Activated CD8-positive, alpha-beta T cell treated with anti-CD3 and anti-CD28 coated beads, Interleukin-2, amount 10 ng/mL, durations not matched to agents 7 days and 5 days (primary cell): Measurements from ENCODE around the gene HS3ST6. TPM values are rescaled to one million over a fixed set of nuclear protein-coding genes. Genes with fewer than 3 reads are reported as not detected.

Source experiments
- ATAC-seq: fragments of 150-1000 bp; cut with Tn5 transposase; one replicate; pipeline ENCODE4 v1.10.0; 2021; ENCODE audit warnings: moderate library complexity
- CTCF ChIA-PET: fragments of 350-600 bp; sonication (Branson Sonifier 250); formaldehyde crosslinking; loops from one replicate; lab custom pipeline; 2021; ENCODE audit warnings: antibody characterized with exemption; lab: Charles Lee
- POLR2A ChIA-PET: fragments of 350-600 bp; sonication (Branson Sonifier 250); formaldehyde crosslinking; loops from one replicate; lab custom pipeline; 2021; ENCODE audit warnings: antibody characterized with exemption; lab: Charles Lee
- DNase-seq: peaks from one replicate; pipeline ENCODE4 v3.0.0-alpha.2; 2020
- H3K27ac Mint-ChIP-seq: one replicate; pipeline ENCODE4 v1.8.0; 2021; ENCODE audit warnings: mild to moderate bottlenecking, mixed read lengths
- H3K27me3 Mint-ChIP-seq: one replicate; pipeline ENCODE4 v1.8.0; 2021; ENCODE audit warnings: low read depth, mixed read lengths
- H3K36me3 Mint-ChIP-seq: one replicate; pipeline ENCODE4 v1.8.0; 2021; ENCODE audit warnings: low read depth, mixed read lengths
- H3K4me1 Mint-ChIP-seq: one replicate; pipeline ENCODE4 v1.8.0; 2021; ENCODE audit warnings: low read depth, mixed read lengths
- H3K4me3 Mint-ChIP-seq: one replicate; pipeline ENCODE4 v1.8.0; 2021; ENCODE audit warnings: mild to moderate bottlenecking, mixed read lengths
- H3K9me3 Mint-ChIP-seq: one replicate; pipeline ENCODE4 v1.8.0; 2022; ENCODE audit warnings: mixed read lengths; ENCODE audit not compliant: insufficient read depth
- total RNA-seq, 2 experiments: library from RNA; stranded (reverse); gene quantifications; one replicate each; pipeline ENCODE4 v1.2.3, GENCODE V29; 2021

Gene HS3ST6
- total RNA-seq, 2 experiments from 2014 or later, result not detected

DNA sequence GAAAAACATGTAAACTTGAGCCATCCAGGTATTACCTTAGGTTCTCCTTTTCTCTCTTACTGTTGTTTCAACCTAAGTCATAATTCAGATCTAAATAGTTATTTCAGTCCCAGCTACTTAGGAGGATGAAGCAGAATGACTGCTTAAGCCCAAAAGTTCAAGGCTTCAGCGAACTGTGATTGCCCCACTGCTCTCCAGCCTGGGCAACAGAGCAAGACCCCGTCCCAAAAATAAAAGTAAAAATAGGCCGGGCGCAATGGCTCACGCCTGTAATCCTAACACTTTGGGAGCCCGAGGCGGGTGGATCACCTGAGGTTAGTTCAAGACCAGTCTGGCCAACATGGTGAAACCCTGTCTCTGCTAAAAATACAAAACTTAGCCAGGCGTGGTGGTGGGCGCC, 55.8 kb downstream of the HS3ST6 start:
- DNase-seq (no peak), ATAC-seq (no peak)
- Mint-ChIP-seq H3K4me3 (no peak overlapping the region), H3K27me3 (peaks cover 28% of the 10 kb centered on the region), H3K27ac (no peak overlapping the region), H3K36me3 (no peaks in the 10 kb centered on the region), H3K9me3 (no peaks in the 10 kb centered on the region), H3K4me1 (peaks cover 2% of the 10 kb centered on the region)
- ChIA-PET CTCF (interaction anchor here (0.9 to 2.9 kb wide), 5 partner anchors 13 to 278 kb away, joined by 3 to 14 read pairs (median 4); partner anchors contain the start of gene MSRB1), POLR2A (no interaction called here)

DNA sequence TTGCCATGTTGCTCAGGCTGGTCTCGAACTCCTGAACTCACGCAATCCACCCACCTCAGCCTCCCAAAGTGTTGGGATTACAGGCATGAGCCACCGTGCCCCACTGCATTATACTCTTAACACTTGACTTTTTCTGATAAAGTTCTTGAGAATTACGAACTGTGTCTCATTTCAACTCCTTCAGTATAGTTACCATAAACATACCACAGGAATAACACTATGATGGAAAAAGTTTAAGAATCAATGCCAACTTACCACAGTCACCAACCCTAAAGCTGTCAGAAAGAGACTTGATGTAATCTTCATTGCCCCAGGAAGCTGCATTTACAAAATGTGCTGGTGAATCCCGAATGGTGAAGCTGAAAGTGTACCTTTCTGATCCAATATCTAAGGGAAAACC, 56.5 kb downstream of the HS3ST6 start:
- DNase-seq, result no peak
- Mint-ChIP-seq H3K27me3 (peaks cover 32% of the 10 kb centered on the region), H3K4me1 (peaks cover 2% of the 10 kb centered on the region), H3K27ac (no peak overlapping the region), H3K9me3 (no peaks in the 10 kb centered on the region), H3K36me3 (no peaks in the 10 kb centered on the region), H3K4me3 (no peak overlapping the region)
- ChIA-PET CTCF (interaction anchor here (0.9 to 2.9 kb wide), 4 partner anchors 12 to 279 kb away, joined by 3 to 14 read pairs (median 4); partner anchors contain the start of gene MSRB1), POLR2A (no interaction called here)
- ATAC-seq, result no peak

Other genes starting within 250 kb of the HS3ST6 start
- gene JPT2, start 240.1 kb downstream of the HS3ST6 start, total RNA-seq, result 10 to 100 TPM; 56.1 to 61.7 TPM
- gene MAPK8IP3, start 212.2 kb downstream of the HS3ST6 start, total RNA-seq, result 10 to 100 TPM; 75.9 to 82.7 TPM
- gene NME3, start 146.9 kb downstream of the HS3ST6 start, total RNA-seq, result 10 to 100 TPM; 41.3 to 41.4 TPM
- gene EME2, start 145.6 kb downstream of the HS3ST6 start, total RNA-seq, result 10 to 100 TPM; 31.8 to 32.0 TPM
- 100 to 1,000 TPM; 126 to 135 TPM for gene MRPS34, start 145.3 kb downstream of the HS3ST6 start, total RNA-seq
- 10 to 100 TPM; 31.1 to 33.0 TPM for gene SPSB3, start 135.8 kb downstream of the HS3ST6 start, total RNA-seq
- gene NUBP2, start 135.5 kb downstream of the HS3ST6 start, total RNA-seq, result 10 to 100 TPM; 58.5 to 61.8 TPM
- gene IGFALS, start 124.7 kb downstream of the HS3ST6 start, total RNA-seq, result under 1 TPM in 1 of 2 experiments, not detected in 1; 0.13 TPM
- gene HAGH, start 91.6 kb downstream of the HS3ST6 start, total RNA-seq, result 10 to 100 TPM; 48.0 to 50.4 TPM
- 10 to 100 TPM; 14.5 to 14.6 TPM for gene FAHD1, start 91.2 kb downstream of the HS3ST6 start, total RNA-seq
- gene MEIOB, start 46.3 kb downstream of the HS3ST6 start, total RNA-seq, result not detected
- gene MSRB1, start 24.8 kb upstream of the HS3ST6 start, total RNA-seq, result 10 to 100 TPM; 13.2 to 13.9 TPM
- under 1 TPM in 1 of 2 experiments, not detected in 1; 0.53 TPM for gene RPL3L, start 36.3 kb upstream of the HS3ST6 start, total RNA-seq
- gene NDUFB10, start 41.1 kb upstream of the HS3ST6 start, total RNA-seq, result 100 to 1,000 TPM; 141 to 147 TPM
- gene RPS2, start 46.4 kb upstream of the HS3ST6 start, total RNA-seq, result 1,000 to 10,000 TPM; 2,821 to 2,910 TPM
- gene RNF151, start 48.4 kb upstream of the HS3ST6 start, total RNA-seq, result not detected
- 10 to 100 TPM; 37.6 to 37.9 TPM for gene TBL3, start 53.6 kb upstream of the HS3ST6 start, total RNA-seq
- gene NOXO1, start 63.1 kb upstream of the HS3ST6 start, total RNA-seq, result not detected
- 10 to 100 TPM; 27.2 to 30.5 TPM for gene GFER, start 65.8 kb upstream of the HS3ST6 start, total RNA-seq
- gene SYNGR3, start 71.6 kb upstream of the HS3ST6 start, total RNA-seq, result 1 to 10 TPM; 2.6 to 3.4 TPM
- 10 to 100 TPM; 75.1 to 75.9 TPM for gene ZNF598, start 91.4 kb upstream of the HS3ST6 start, total RNA-seq
- gene NPW, start 101.4 kb upstream of the HS3ST6 start, total RNA-seq, result under 1 TPM in 1 of 2 experiments, not detected in 1; 0.73 TPM
- 1 to 10 TPM; 1.4 to 2.8 TPM for gene NHERF2, start 108.5 kb upstream of the HS3ST6 start, total RNA-seq
- 10 to 100 TPM; 29.9 to 35.3 TPM for gene NTHL1, start 129.4 kb upstream of the HS3ST6 start, total RNA-seq
- gene TSC2, start 129.6 kb upstream of the HS3ST6 start, total RNA-seq, result 10 to 100 TPM; 87.9 to 97.4 TPM
- gene PKD1, start 217.5 kb upstream of the HS3ST6 start, total RNA-seq, result 10 to 100 TPM; 66.0 to 76.6 TPM
- gene RAB26, start 230.2 kb upstream of the HS3ST6 start, total RNA-seq, result under 1 TPM; 0.26 to 0.31 TPM
- gene TRAF7, start 237.4 kb upstream of the HS3ST6 start, total RNA-seq, result 10 to 100 TPM; 56.8 to 59.5 TPM